Liver (tissue), 9 donors: ENCODE results near the gene CASZ1. TPM values are rescaled to one million over a fixed set of nuclear protein-coding genes. Genes with fewer than 3 reads are reported as not detected.

Experiments
- DNase-seq: peaks from one replicate; pipeline ENCODE4 v3.0.0-alpha.2; 2017; ENCODE audit warnings: low spot score
- H3K27ac ChIP-seq, 2 donors: one replicate each; pipeline ENCODE4 v1.7.0; 2013; ENCODE audit warnings: inconsistent platforms in 2 of 2, low read length in 2 of 2, control low read depth in 1 of 2, low read depth in 1 of 2, mild to moderate bottlenecking in 1 of 2
- H3K27me3 ChIP-seq, 4 donors: one replicate each; pipeline versions ENCODE4 v1.6.1 to v1.7.0; 2013; ENCODE audit warnings: low read length in 3 of 4, inconsistent platforms in 1 of 4, mild to moderate bottlenecking in 1 of 4, moderate library complexity in 1 of 4; ENCODE audit not compliant: control insufficient read depth in 4 of 4, insufficient read depth in 4 of 4
- H3K36me3 ChIP-seq, 4 donors: one replicate each; pipeline versions ENCODE4 v1.6.1 to v1.7.0; 2013; ENCODE audit warnings: low read length in 3 of 4, mild to moderate bottlenecking in 3 of 4, low read depth in 1 of 4, moderate library complexity in 1 of 4; ENCODE audit not compliant: control insufficient read depth in 4 of 4, insufficient read depth in 3 of 4
- H3K4me1 ChIP-seq, 4 donors: one replicate each; pipeline versions ENCODE4 v1.6.1 to v1.7.0; 2013; ENCODE audit warnings: low read length in 3 of 4, mild to moderate bottlenecking in 3 of 4, moderate library complexity in 1 of 4; ENCODE audit not compliant: control insufficient read depth in 4 of 4, insufficient read depth in 4 of 4
- H3K4me3 ChIP-seq, 3 donors: one replicate each; pipeline versions ENCODE4 v1.6.1 to v1.7.0; 2013; ENCODE audit warnings: low read length in 3 of 3, control low read depth in 1 of 3, low read depth in 1 of 3, mild to moderate bottlenecking in 1 of 3
- H3K9ac ChIP-seq, 2 donors: one replicate each; pipeline ENCODE4 v1.7.0; 2013; ENCODE audit warnings: low read length in 2 of 2, mild to moderate bottlenecking in 2 of 2, moderate library complexity in 2 of 2, control low read depth in 1 of 2, low read depth in 1 of 2
- H3K9me3 ChIP-seq, 4 donors: one replicate each; pipeline versions ENCODE4 v1.6.1 to v1.7.0; 2013; ENCODE audit warnings: low read length in 3 of 4; ENCODE audit not compliant: control insufficient read depth in 4 of 4
- CTCF ChIP-seq: fragments of 150-350 bp; IDR thresholded peaks from 2 replicates; pipeline ENCODE4 v1.5.1; 2017; ENCODE audit warnings: improper control_type of control experiment, low read depth, low read length; ENCODE audit not compliant: missing input control
- EGR1 ChIP-seq, 2 donors: IDR thresholded peaks; 2 replicates each; pipeline ENCODE4 v1.6.1; 2016 to 2018; ENCODE audit warnings: antibody characterized with exemption in 2 of 2, low read depth in 2 of 2
- FOXA1 ChIP-seq: IDR thresholded peaks from 2 replicates; pipeline ENCODE4 v1.6.1; 2016; ENCODE audit warnings: antibody characterized with exemption
- FOXA2 ChIP-seq: IDR thresholded peaks from 2 replicates; pipeline ENCODE4 v1.6.1; 2016; ENCODE audit warnings: antibody characterized with exemption
- GABPA ChIP-seq, 2 donors: IDR thresholded peaks in 1 of 2; conservative IDR thresholded peaks in 1 of 2; 2 replicates each; pipeline ENCODE4 v1.6.1; 2016; ENCODE audit warnings: antibody characterized with exemption in 2 of 2, mild to moderate bottlenecking in 1 of 2, moderate library complexity in 1 of 2
- HNF4A ChIP-seq, 2 donors: conservative IDR thresholded peaks; 2 replicates each; pipeline ENCODE4 v1.6.1; 2016; ENCODE audit warnings: antibody characterized with exemption in 2 of 2, mild to moderate bottlenecking in 2 of 2
- HNF4G ChIP-seq: IDR thresholded peaks from 2 replicates; pipeline ENCODE4 v1.6.1; 2016; ENCODE audit warnings: antibody characterized with exemption
- JUND ChIP-seq, 2 donors: IDR thresholded peaks; 2 replicates each; pipeline ENCODE4 v1.6.1; 2016; ENCODE audit warnings: antibody characterized with exemption in 2 of 2
- MAX ChIP-seq: IDR thresholded peaks from 2 replicates; pipeline ENCODE4 v1.6.1; 2016; ENCODE audit warnings: antibody characterized with exemption
- NR2F2 ChIP-seq: IDR thresholded peaks from 2 replicates; pipeline ENCODE4 v1.6.1; 2016; ENCODE audit warnings: antibody characterized with exemption
- RAD21 ChIP-seq, 2 donors: IDR thresholded peaks; 2 replicates each; pipeline ENCODE4 v1.6.1; 2016; ENCODE audit warnings: antibody characterized with exemption in 2 of 2, mild to moderate bottlenecking in 2 of 2
- RXRA ChIP-seq, 2 donors: IDR thresholded peaks; 2 replicates each; pipeline ENCODE4 v1.6.1; 2017 to 2018; ENCODE audit warnings: antibody characterized with exemption in 2 of 2, mild to moderate bottlenecking in 1 of 2
- SP1 ChIP-seq: IDR thresholded peaks from 2 replicates; pipeline ENCODE4 v1.6.1; 2018; ENCODE audit warnings: antibody characterized with exemption, mild to moderate bottlenecking
- TAF1 ChIP-seq: conservative IDR thresholded peaks from 2 replicates; pipeline ENCODE4 v1.6.1; 2016; ENCODE audit warnings: antibody characterized with exemption, mild to moderate bottlenecking
- YY1 ChIP-seq: IDR thresholded peaks from 2 replicates; pipeline ENCODE4 v1.6.1; 2016; ENCODE audit warnings: antibody characterized with exemption, mild to moderate bottlenecking
- WGBS: extraction: QIAGEN DNeasy Blood & Tissue Kit; methylation state at CpG from one replicate; pipeline ENCODE4 v1.1.7; 2013; 5-methylcytosine and 5-hydroxymethylcytosine counted together
- polyA plus RNA-seq, 2 donors: library from polyadenylated mRNA; stranded (reverse) in 1 of 2; unstranded in 1 of 2; fragments of 200-250 nt in 1 of 2; fragments of >200 nt in 1 of 2; fragmentation: Nextera tagmentation in 1 of 2; extraction: Ambion mirVana in 1 of 2; gene quantifications; one replicate each; pipeline versions ENCODE4 v1.2.1 to v1.2.3, GENCODE V29; 2013 to 2015
- total RNA-seq, 2 donors: library from RNA; depleted of rRNA; stranded (reverse); fragments of >200 nt; gene quantifications; one replicate each; pipeline ENCODE4 v1.2.3, GENCODE V29; 2014
- TF ChIP-seq, protein P1 (sequence below): IDR thresholded peaks from 2 replicates; pipeline ENCODE4 v1.6.1; 2016; ENCODE audit warnings: antibody characterized with exemption
- TF ChIP-seq, protein P2 (sequence below): IDR thresholded peaks from 2 replicates; pipeline ENCODE4 v1.6.1; 2016; ENCODE audit warnings: antibody characterized with exemption
- donor health status: healthy.
- donor health status: healthy.
- donor health status: healthy.
- donor health status: healthy.
- donor health status: healthy.

Gene CASZ1
- total and polyA plus RNA-seq, 4 donors, result 1.0 to 3.5 (median 1.9) TPM

DNA sequence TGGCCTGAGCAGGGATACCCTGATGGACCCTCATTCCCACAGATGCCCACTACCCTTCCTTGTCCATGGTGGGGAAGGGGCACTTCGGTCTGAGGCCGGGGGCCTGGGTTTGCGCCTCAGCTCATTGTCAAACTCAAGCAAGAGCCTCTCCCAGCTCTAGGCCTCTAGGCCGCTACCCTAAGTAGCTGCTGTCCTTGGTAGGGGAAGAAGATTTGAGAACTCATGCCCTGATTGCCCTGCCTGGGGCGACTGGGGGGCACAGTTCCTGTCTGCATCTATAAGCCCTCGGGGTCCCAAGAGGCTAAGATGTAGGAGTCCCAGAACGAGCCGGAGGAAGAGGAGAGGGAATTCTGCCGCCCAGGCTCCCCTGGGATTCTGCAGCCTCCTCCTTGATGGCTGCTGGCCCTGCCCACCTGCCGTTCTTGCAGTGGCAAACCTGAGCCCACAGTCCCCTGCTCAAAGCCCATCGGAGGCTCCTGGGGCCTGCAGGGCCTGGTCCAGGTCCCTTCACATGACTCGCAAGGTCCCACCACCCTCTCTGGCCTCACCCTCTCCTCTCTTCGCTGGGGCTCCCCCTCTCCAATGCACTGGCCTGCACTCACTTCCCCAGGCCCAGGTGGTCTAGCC, 20.4 kb upstream of the CASZ1 start:
- Histone ChIP-seq H3K4me1 (no peaks in the 10 kb centered on the region), H3K9ac (no peak overlapping the region), H3K9me3 (no peaks in the 10 kb centered on the region), H3K27ac (no peak overlapping the region), H3K27me3 (no peaks in the 10 kb centered on the region), H3K4me3 (no peak overlapping the region), H3K36me3 (no peaks in the 10 kb centered on the region)
- TF ChIP-seq, protein P1, sequence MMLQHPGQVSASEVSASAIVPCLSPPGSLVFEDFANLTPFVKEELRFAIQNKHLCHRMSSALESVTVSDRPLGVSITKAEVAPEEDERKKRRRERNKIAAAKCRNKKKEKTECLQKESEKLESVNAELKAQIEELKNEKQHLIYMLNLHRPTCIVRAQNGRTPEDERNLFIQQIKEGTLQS, result no peak
- TF ChIP-seq JUND (IDR thresholded peaks at IDR 0.05), result no peak
- no peak for TF ChIP-seq FOXA1
- no peak for TF ChIP-seq YY1
- no peak for TF ChIP-seq CTCF
- no peak for TF ChIP-seq EGR1 (IDR thresholded peaks at IDR 0.05; ENCODE audit: low read depth in 2 of 2)
- TF ChIP-seq SP1, result no peak
- no peak for TF ChIP-seq HNF4G
- no peak for TF ChIP-seq RAD21 (IDR thresholded peaks at IDR 0.05)
- TF ChIP-seq HNF4A (conservative IDR thresholded peaks at IDR 0.05), result no peak
- TF ChIP-seq NR2F2, result no peak
- TF ChIP-seq RXRA (IDR thresholded peaks at IDR 0.05), result no peak
- no peak for DNase-seq
- 90% methylated on average over 13 of the region's 13 CpGs for WGBS

DNA sequence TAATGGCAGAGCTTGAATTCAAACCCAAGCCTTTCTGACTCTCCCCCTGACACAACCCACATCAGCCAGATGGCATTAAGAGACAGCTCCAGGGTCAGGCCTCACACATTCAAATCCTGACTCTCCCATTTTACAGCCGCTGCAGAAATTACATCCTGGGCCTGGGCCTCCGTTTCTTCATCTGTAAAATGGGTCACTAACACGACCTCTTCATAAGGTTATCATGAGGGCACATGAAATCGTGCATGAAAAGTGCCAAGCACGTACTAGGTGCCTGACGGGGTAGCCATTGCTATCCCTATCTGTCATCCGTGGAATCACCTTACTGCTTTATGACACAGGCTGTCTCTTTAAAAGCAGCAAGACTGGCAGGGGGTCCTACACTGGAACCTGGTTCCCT, 19.8 kb upstream of the CASZ1 start:
- no peaks in the 10 kb centered on the region for H3K9me3 ChIP-seq
- H3K27me3 ChIP-seq, result no peaks in the 10 kb centered on the region
- H3K27ac ChIP-seq, result no peak overlapping the region
- 87% methylated on average over 7 of the region's 7 CpGs for WGBS
- H3K36me3 ChIP-seq, result no peaks in the 10 kb centered on the region
- no peak for DNase-seq
- TF ChIP-seq MAX, result no peak
- no peak overlapping the region for H3K9ac ChIP-seq
- no peaks in the 10 kb centered on the region for H3K4me1 ChIP-seq
- H3K4me3 ChIP-seq, result no peak overlapping the region

DNA sequence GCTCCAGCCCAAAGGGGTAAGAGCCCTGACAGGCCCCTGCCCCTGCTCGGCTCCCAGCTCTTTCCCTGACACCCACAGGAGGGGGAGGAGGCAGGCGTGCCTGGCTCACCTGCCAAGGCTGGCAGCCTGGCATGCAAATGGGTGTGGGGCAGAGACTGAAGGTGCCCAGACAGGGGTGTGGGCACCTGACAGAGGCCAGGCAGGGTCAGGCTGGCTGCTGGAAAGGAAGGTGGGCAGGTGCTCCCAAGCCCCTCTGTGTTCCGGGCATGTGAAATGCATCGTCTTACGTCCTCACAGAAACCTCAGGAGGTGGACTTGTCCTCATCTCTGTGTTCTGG, 19.4 kb upstream of the CASZ1 start:
- Histone ChIP-seq H3K9me3 (no peaks in the 10 kb centered on the region), H3K4me1 (no peaks in the 10 kb centered on the region), H3K9ac (no peak overlapping the region), H3K4me3 (no peak overlapping the region), H3K27me3 (no peaks in the 10 kb centered on the region), H3K27ac (no peak overlapping the region), H3K36me3 (no peaks in the 10 kb centered on the region)
- 84% methylated on average over 5 of the region's 5 CpGs for WGBS
- DNase-seq, result no peak
- TF ChIP-seq TAF1 (no peak), RXRA (IDR thresholded peaks at IDR 0.05) (no peak), CTCF (no peak), YY1 (no peak), EGR1 (IDR thresholded peaks at IDR 0.05; ENCODE audit: low read depth in 2 of 2) (no peak), RAD21 (IDR thresholded peaks at IDR 0.05) (no peak), HNF4G (no peak), HNF4A (conservative IDR thresholded peaks at IDR 0.05) (no peak), FOXA2 (no peak), NR2F2 (no peak), JUND (IDR thresholded peaks at IDR 0.05) (no peak), FOXA1 (no peak), GABPA (IDR thresholded peaks at IDR 0.05 in 1 of 2, conservative IDR thresholded peaks at IDR 0.05 in 1 of 2) (no peak)
- TF ChIP-seq, protein P2, sequence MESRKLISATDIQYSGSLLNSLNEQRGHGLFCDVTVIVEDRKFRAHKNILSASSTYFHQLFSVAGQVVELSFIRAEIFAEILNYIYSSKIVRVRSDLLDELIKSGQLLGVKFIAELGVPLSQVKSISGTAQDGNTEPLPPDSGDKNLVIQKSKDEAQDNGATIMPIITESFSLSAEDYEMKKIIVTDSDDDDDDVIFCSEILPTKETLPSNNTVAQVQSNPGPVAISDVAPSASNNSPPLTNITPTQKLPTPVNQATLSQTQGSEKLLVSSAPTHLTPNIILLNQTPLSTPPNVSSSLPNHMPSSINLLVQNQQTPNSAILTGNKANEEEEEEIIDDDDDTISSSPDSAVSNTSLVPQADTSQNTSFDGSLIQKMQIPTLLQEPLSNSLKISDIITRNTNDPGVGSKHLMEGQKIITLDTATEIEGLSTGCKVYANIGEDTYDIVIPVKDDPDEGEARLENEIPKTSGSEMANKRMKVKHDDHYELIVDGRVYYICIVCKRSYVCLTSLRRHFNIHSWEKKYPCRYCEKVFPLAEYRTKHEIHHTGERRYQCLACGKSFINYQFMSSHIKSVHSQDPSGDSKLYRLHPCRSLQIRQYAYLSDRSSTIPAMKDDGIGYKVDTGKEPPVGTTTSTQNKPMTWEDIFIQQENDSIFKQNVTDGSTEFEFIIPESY, result no peak
- TF ChIP-seq, protein P1, result no peak
